Limb (tissue), 2 donors: ENCODE results near the gene ABR.
"Not testable (repeated sequence)": the region's sequence is repeated elsewhere in the genome, so short reads cannot be mapped to it uniquely, and the experiment has no call there.

ENCODE experiments used
- DNase-seq, 2 donors: peaks; one replicate each; pipeline ENCODE4 v3.0.0-alpha.2; 2016; ENCODE audit errors: extremely low spot score in 2 of 2

The ABR gene

GRCh38 chr17:1150863-1151600, 28.7 kb downstream of the ABR start:
- DNase-seq = no peak

GRCh38 chr17:1149869-1150268, 29.9 kb downstream of the ABR start:
- DNase-seq = no peak

GRCh38 chr17:1147664-1148063, 32.1 kb downstream of the ABR start:
- no peak for DNase-seq

GRCh38 chr17:1146561-1147265, 33.1 kb downstream of the ABR start:
- DNase-seq = no peak

- DNase-seq = no peak
Observed at GRCh38 chr17:1145311-1145986, 34.3 kb downstream of the ABR start.

GRCh38 chr17:1144162-1144561, 35.6 kb downstream of the ABR start:
- DNase-seq = no peak

- DNase-seq = peak; percentile 80 to 82
Observed at GRCh38 chr17:1143573-1143972, 36.2 kb downstream of the ABR start.

GRCh38 chr17:1142561-1142971, 37.2 kb downstream of the ABR start:
- no peak for DNase-seq

- no peak for DNase-seq
Observed at GRCh38 chr17:1137465-1137894, 42.3 kb downstream of the ABR start.

GRCh38 chr17:1136748-1137147, 43.0 kb downstream of the ABR start:
- DNase-seq = no peak

GRCh38 chr17:1134634-1135324, 45.0 kb downstream of the ABR start:
- no peak for DNase-seq

GRCh38 chr17:1130191-1130590, 49.6 kb downstream of the ABR start:
- no peak for DNase-seq

- DNase-seq = not testable (repeated sequence)
Observed at GRCh38 chr17:1128463-1128862, 51.3 kb downstream of the ABR start.

GRCh38 chr17:1126801-1127550, 52.8 kb downstream of the ABR start:
- DNase-seq = no peak

- no peak for DNase-seq
Observed at GRCh38 chr17:1126250-1126797, 53.5 kb downstream of the ABR start.

GRCh38 chr17:1125788-1126145, 54.0 kb downstream of the ABR start:
- no peak for DNase-seq

GRCh38 chr17:1124896-1125787, 54.6 kb downstream of the ABR start:
- DNase-seq = no peak

- DNase-seq = peak in 1 of 2 donors; percentile 56
Observed at GRCh38 chr17:1123921-1124715, 55.7 kb downstream of the ABR start.

- DNase-seq = no peak
Observed at GRCh38 chr17:1123393-1123831, 56.4 kb downstream of the ABR start.
